ENCODE data around the gene DNM3. TPM values are rescaled to one million over a fixed set of nuclear protein-coding genes. Genes with fewer than 3 reads are reported as not detected.

The DNM3 gene
- total RNA-seq, 1 donor from 2014 or later, result 2.6 TPM

Small RNA genes lying within 50 kb of the gene (small RNA-seq; reads per million reads assigned to genes)
- gene MIR199A2 (4.9 reads per million, percentile 90 among the genes with 10 or more reads in this experiment), gene RNU6-157P (not detected)

Other genes with a start within 250 kb of the DNM3 start
- gene MYOCOS, start 219.3 kb upstream of the DNM3 start, total RNA-seq, result not detected
- gene MYOC, start 188.8 kb upstream of the DNM3 start, total RNA-seq, result 5.2 TPM
- 3.7 TPM for gene VAMP4, start 99.4 kb upstream of the DNM3 start, total RNA-seq
- gene METTL13, start 59.8 kb upstream of the DNM3 start, total RNA-seq, result 11.0 TPM